Neural progenitor cell (in vitro differentiated cells): ENCODE data around the gene HOXD4. TPM values are rescaled to one million over a fixed set of nuclear protein-coding genes. Genes with fewer than 3 reads are reported as not detected.

ENCODE experiments used
- DNase-seq: peaks from one replicate; pipeline ENCODE4 v3.0.0-alpha.2; 2016; ENCODE audit warnings: low spot score
- H2AFZ ChIP-seq: fragments of 200-600 bp; sonication (generic); replicated peaks from 2 replicates; pipeline ENCODE4 v1.6.1; 2016; ENCODE audit warnings: antibody characterized with exemption
- H3F3A ChIP-seq: fragments of 200-600 bp; sonication (generic); 2 replicates; pipeline ENCODE4 v1.6.1; 2016; ENCODE audit warnings: antibody characterized with exemption, low read depth
- H3K27ac ChIP-seq: fragments of 200-600 bp; sonication (generic); 2 replicates; pipeline ENCODE4 v1.5.1; 2016; ENCODE audit warnings: mild to moderate bottlenecking
- H3K27me3 ChIP-seq: fragments of 200-600 bp; sonication (generic); 2 replicates; pipeline ENCODE4 v1.6.1; 2016; ENCODE audit warnings: mild to moderate bottlenecking, moderate library complexity
- H3K36me3 ChIP-seq: fragments of 200-600 bp; sonication (generic); 2 replicates; pipeline ENCODE4 v1.5.1; 2016
- H3K4me1 ChIP-seq: fragments of 200-600 bp; sonication (generic); 2 replicates; pipeline ENCODE4 v1.6.1; 2016; ENCODE audit warnings: mixed run types
- H3K4me2 ChIP-seq: fragments of 200-600 bp; sonication (generic); 2 replicates; pipeline ENCODE4 v1.6.1; 2016
- H3K4me3 ChIP-seq: fragments of 200-600 bp; sonication (generic); 2 replicates; pipeline ENCODE4 v1.5.1; 2016
- H3K79me2 ChIP-seq: fragments of 200-600 bp; sonication (generic); 2 replicates; pipeline ENCODE4 v1.6.1; 2016; ENCODE audit warnings: low read depth
- H3K9ac ChIP-seq: fragments of 200-600 bp; sonication (generic); 2 replicates; pipeline ENCODE4 v1.6.1; 2016
- H3K9me3 ChIP-seq: fragments of 200-600 bp; sonication (generic); 2 replicates; pipeline ENCODE4 v1.5.1; 2016; ENCODE audit warnings: low read depth
- H4K20me1 ChIP-seq: fragments of 200-600 bp; sonication (generic); 2 replicates; pipeline ENCODE4 v1.6.1; 2016; ENCODE audit warnings: low read depth
- H3K27ac Mint-ChIP-seq: 3 replicates; pipeline ENCODE4 v1.8.0; 2021; ENCODE audit warnings: mixed read lengths
- H3K27me3 Mint-ChIP-seq: 2 replicates; pipeline ENCODE4 v1.8.0; 2022; ENCODE audit warnings: low read depth, mild to moderate bottlenecking, inconsistent platforms, moderate library complexity, mixed read lengths; ENCODE audit not compliant: insufficient read depth
- H3K36me3 Mint-ChIP-seq: 3 replicates; pipeline ENCODE4 v1.8.0; 2021; ENCODE audit warnings: mixed read lengths
- H3K4me1 Mint-ChIP-seq: 3 replicates; pipeline ENCODE4 v1.8.0; 2021; ENCODE audit warnings: mixed read lengths
- H3K4me3 Mint-ChIP-seq: 3 replicates; pipeline ENCODE4 v1.8.0; 2021; ENCODE audit warnings: mild to moderate bottlenecking, moderate library complexity, mixed read lengths
- H3K9me3 Mint-ChIP-seq: 3 replicates; pipeline ENCODE4 v1.8.0; 2020; ENCODE audit warnings: mixed read lengths
- EZH2 ChIP-seq: fragments of 200-600 bp; sonication (generic); IDR thresholded peaks from 2 replicates; pipeline ENCODE4 v1.6.1; 2017; ENCODE audit warnings: antibody characterized with exemption, mild to moderate bottlenecking, moderate library complexity
- EZH2phosphoT487 ChIP-seq: fragments of 200-600 bp; sonication (generic); IDR thresholded peaks from 2 replicates; pipeline ENCODE4 v1.6.1; 2017; ENCODE audit warnings: antibody characterized with exemption
- total RNA-seq: library from RNA; depleted of rRNA; stranded (reverse); fragments of >200 nt; gene quantifications from 2 replicates; pipeline ENCODE4 v1.2.3, GENCODE V29; 2015; ENCODE audit warnings: low replicate concordance
- TF ChIP-seq, protein P1 (sequence below): fragments of 200-600 bp; sonication (generic); IDR thresholded peaks from 2 replicates; pipeline ENCODE4 v1.5.1; 2017; ENCODE audit warnings: antibody characterized with exemption, mild to moderate bottlenecking

Gene HOXD4
- total RNA-seq, 1 donor from 2014 or later: not detected

DNA sequence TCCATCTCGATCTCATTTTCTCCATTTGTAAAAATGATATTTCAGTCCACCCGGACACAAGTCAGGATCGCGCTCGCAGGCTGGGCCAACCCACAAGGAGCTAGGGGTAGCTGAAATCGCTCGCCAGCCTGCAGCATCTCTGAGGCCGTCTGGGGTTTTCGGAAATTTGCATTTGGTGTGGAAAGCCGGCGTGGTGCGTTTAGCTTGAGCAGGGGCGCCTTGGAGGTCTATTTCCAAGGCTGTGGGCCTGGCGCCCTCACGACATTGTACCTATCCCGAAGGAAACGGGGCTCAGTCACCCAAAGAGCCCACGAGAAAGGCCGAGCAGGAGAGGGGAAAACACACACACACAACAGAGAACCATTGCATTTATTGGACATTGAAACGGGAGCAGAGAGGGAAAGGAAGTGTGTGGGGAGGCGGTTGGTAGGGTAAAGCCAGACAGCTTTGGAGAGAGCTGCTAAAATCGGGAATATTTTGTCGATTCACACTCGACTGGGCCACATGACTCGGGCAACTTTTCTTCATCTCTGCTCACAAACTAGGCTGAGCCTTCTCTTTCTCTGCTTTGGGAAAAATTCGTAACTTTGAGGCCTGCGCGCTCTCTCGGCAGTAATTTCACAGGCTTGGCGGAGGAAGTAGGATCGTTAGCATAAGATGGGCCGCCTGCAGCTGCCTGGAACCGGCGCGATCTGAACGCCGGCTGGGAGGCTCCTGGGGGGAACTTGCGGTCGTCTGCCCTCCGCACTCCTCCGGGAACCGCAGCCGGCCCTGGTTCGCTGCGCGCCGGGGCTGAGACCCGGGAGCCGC is 23.0 kb upstream of the HOXD4 start:
- peaks cover 11% of the 10 kb centered on the region for H3K9me3 Mint-ChIP-seq
- H3K4me3 Mint-ChIP-seq: peak overlapping the region; percentile 79
- H3K9me3 ChIP-seq: no peaks in the 10 kb centered on the region
- peak; percentile 68 for DNase-seq
- H3K9ac ChIP-seq: no peak overlapping the region
- no peaks in the 10 kb centered on the region for H3K79me2 ChIP-seq
- H4K20me1 ChIP-seq: peaks cover 90% of the 10 kb centered on the region
- no peak overlapping the region for H3K27ac ChIP-seq
- H3K4me1 ChIP-seq: peaks cover 3% of the 10 kb centered on the region
- H3K27me3 ChIP-seq: peaks cover 100% of the 10 kb centered on the region
- peaks cover 90% of the 10 kb centered on the region for H3K27me3 Mint-ChIP-seq
- H2AFZ ChIP-seq: no peak overlapping the region
- no peaks in the 10 kb centered on the region for H3K36me3 Mint-ChIP-seq
- peak overlapping the region; percentile 69 for H3K4me2 ChIP-seq
- TF ChIP-seq, protein P1, sequence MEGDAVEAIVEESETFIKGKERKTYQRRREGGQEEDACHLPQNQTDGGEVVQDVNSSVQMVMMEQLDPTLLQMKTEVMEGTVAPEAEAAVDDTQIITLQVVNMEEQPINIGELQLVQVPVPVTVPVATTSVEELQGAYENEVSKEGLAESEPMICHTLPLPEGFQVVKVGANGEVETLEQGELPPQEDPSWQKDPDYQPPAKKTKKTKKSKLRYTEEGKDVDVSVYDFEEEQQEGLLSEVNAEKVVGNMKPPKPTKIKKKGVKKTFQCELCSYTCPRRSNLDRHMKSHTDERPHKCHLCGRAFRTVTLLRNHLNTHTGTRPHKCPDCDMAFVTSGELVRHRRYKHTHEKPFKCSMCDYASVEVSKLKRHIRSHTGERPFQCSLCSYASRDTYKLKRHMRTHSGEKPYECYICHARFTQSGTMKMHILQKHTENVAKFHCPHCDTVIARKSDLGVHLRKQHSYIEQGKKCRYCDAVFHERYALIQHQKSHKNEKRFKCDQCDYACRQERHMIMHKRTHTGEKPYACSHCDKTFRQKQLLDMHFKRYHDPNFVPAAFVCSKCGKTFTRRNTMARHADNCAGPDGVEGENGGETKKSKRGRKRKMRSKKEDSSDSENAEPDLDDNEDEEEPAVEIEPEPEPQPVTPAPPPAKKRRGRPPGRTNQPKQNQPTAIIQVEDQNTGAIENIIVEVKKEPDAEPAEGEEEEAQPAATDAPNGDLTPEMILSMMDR: no peak
- peak; percentile 9 for TF ChIP-seq EZH2
- peak; percentile 33 for TF ChIP-seq EZH2phosphoT487
- peaks cover 17% of the 10 kb centered on the region for H3K4me1 Mint-ChIP-seq
- H3K4me3 ChIP-seq: no peak overlapping the region
- H3K36me3 ChIP-seq: no peaks in the 10 kb centered on the region
- H3F3A ChIP-seq: peaks cover 3% of the 10 kb centered on the region
- no peak overlapping the region for H3K27ac Mint-ChIP-seq

DNA sequence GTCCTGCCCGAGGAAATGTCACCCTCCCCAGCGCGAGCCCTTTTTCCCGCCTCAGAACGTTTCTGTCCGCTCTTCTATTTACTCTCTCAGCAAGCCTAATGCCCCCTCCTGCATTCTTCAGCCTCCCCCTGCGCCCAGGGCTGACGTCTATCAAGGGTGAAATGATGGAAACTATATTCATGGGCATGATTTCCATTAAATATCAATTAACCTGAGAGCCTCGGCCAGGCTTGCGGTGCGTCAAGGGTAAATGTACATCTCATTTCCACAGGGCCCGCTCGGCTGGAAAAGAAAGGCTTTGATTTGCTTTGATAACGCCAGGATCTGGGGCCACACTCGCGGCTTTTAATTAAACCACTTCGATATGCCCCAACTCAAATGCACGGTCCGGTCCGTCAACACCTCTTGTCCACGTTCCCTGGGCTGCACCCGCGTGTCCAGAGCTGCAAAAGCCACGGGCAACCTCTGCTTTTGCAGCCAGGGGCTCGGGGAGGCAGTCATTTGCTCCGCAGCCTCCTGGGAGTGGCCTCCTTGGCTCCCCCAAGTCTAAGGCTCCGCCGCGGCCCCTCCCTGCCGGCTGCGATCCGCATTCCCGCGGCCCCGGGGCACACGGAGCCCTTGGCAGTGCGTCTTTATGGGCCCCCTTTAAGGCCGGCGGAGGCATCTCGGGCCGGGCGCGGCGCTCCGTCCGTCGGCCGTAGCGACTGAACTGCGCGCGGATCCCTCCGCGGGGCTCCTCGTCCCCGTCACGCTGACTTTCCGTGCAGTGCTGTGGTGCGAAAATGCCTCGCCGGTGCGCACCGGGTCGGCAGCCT is 22.2 kb upstream of the HOXD4 start, which contains the start of gene HOXD8:
Gene HOXD8 (plus strand): TSS at position 724 of the 815 bp plus-strand sequence. CDS start 662 bp downstream, outside the sequence.
- H4K20me1 ChIP-seq: peaks cover 90% of the 10 kb centered on the region
- H3F3A ChIP-seq: peaks cover 3% of the 10 kb centered on the region
- H3K27me3 Mint-ChIP-seq: peaks cover 90% of the 10 kb centered on the region
- peaks cover 8% of the 10 kb centered on the region for H3K9me3 Mint-ChIP-seq
- no peaks in the 10 kb centered on the region for H3K9me3 ChIP-seq
- H2AFZ ChIP-seq: no peak within 1 kb of the TSS
- peak within 1 kb of the TSS; percentile 69 for H3K4me2 ChIP-seq
- no peak within 1 kb of the TSS for H3K27ac ChIP-seq
- no peak within 1 kb of the TSS for H3K9ac ChIP-seq
- peak within 1 kb of the TSS; percentile 39 for H3K4me3 ChIP-seq
- H3K27ac Mint-ChIP-seq: no peak within 1 kb of the TSS
- H3K4me1 ChIP-seq: peaks cover 3% of the 10 kb centered on the region
- H3K79me2 ChIP-seq: no peaks in the 10 kb centered on the region
- TF ChIP-seq, protein P1: no peak
- TF ChIP-seq EZH2 (peak; percentile 95), EZH2phosphoT487 (peak; percentile 92)
- H3K4me3 Mint-ChIP-seq: peak within 1 kb of the TSS; percentile 79
- H3K27me3 ChIP-seq: peaks cover 100% of the 10 kb centered on the region
- DNase-seq: peak; percentile 88
- H3K36me3 ChIP-seq: no peaks in the 10 kb centered on the region
- H3K4me1 Mint-ChIP-seq: peaks cover 12% of the 10 kb centered on the region
- H3K36me3 Mint-ChIP-seq: no peaks in the 10 kb centered on the region

DNA sequence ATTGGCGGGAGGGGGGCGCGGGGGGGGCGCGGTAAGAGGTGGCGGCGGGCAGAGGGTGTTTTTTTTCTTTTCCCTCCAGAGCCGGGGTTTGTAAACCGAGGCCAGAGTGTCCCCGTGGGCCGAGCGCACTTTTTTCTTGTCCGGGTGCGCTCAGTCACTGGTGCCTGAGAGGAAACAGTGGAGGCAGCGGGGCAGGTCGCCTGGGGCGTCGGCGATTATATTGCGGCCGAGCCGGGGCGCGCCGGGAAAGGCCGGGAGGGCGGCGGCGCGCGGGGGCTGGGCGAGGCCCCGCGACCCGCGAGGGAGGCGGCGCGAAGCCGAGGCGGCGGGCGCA is 21.6 kb upstream of the HOXD4 start:
- Mint-ChIP-seq H3K36me3 (no peaks in the 10 kb centered on the region), H3K9me3 (peaks cover 8% of the 10 kb centered on the region), H3K27me3 (peaks cover 90% of the 10 kb centered on the region), H3K4me3 (peak overlapping the region; percentile 76), H3K4me1 (peaks cover 12% of the 10 kb centered on the region), H3K27ac (no peak overlapping the region)
- DNase-seq: no peak
- Histone ChIP-seq H3K27me3 (peaks cover 100% of the 10 kb centered on the region), H3K4me1 (peaks cover 3% of the 10 kb centered on the region), H3K9me3 (no peaks in the 10 kb centered on the region), H3K4me2 (peak overlapping the region; percentile 69), H3K36me3 (no peaks in the 10 kb centered on the region), H4K20me1 (peaks cover 90% of the 10 kb centered on the region), H3K4me3 (peak overlapping the region; percentile 39), H2AFZ (no peak overlapping the region), H3F3A (peaks cover 3% of the 10 kb centered on the region), H3K79me2 (no peaks in the 10 kb centered on the region), H3K9ac (no peak overlapping the region), H3K27ac (no peak overlapping the region)
- TF ChIP-seq, protein P1: no peak
- TF ChIP-seq EZH2phosphoT487: no peak
- TF ChIP-seq EZH2: peak; percentile 17
